Pons (tissue), 1 donor: ENCODE results near the gene RAB11FIP3.
A peak's percentile ranks its signal among the peaks of the same experiment; 100 is the strongest.
"Not testable (repeated sequence)": the region's sequence is repeated elsewhere in the genome, so short reads cannot be mapped to it uniquely, and the experiment has no call there.

Source experiments
- DNase-seq: peaks from one replicate; pipeline ENCODE4 v3.0.0-alpha.2; 2016; ENCODE audit warnings: low spot score

Gene RAB11FIP3, protein sequence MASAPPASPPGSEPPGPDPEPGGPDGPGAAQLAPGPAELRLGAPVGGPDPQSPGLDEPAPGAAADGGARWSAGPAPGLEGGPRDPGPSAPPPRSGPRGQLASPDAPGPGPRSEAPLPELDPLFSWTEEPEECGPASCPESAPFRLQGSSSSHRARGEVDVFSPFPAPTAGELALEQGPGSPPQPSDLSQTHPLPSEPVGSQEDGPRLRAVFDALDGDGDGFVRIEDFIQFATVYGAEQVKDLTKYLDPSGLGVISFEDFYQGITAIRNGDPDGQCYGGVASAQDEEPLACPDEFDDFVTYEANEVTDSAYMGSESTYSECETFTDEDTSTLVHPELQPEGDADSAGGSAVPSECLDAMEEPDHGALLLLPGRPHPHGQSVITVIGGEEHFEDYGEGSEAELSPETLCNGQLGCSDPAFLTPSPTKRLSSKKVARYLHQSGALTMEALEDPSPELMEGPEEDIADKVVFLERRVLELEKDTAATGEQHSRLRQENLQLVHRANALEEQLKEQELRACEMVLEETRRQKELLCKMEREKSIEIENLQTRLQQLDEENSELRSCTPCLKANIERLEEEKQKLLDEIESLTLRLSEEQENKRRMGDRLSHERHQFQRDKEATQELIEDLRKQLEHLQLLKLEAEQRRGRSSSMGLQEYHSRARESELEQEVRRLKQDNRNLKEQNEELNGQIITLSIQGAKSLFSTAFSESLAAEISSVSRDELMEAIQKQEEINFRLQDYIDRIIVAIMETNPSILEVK

DNA sequence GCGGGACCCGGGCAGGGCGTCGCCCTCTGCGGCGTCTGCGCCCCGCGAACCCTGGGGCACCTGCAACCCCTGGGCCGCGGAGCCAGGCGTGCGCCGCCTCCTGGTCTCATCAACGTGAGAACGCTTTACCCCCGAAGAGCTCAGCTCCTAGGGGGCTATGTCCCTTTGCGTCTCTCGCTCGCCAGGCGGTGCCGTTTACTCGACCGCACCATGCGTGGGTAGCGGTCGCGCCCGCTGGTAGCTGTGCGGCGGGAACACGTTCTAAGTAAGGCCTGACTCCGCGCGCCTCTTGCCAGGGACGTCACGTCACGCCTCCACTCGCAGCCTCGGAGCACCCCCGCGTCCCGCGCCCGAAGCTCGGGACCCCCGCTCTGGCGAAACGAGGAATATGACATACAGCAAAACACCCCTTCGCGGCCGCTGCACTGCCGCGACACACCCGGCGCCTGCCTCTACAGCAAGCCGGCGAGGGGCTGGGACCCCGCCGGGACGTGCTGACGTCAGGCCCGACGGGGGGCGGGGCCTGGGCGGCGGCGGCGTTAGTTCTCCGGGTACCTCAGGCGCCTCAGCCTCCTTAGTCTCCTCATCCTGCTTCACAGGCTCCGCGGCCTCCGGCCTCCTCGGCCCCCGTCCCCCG is at the start of gene RAB11FIP3:
RAB11FIP3 (plus strand) TSS at position 568 of the 637 bp plus-strand sequence. CDS start 358 bp downstream, outside the sequence.
- DNase-seq: peak; percentile 73

DNA sequence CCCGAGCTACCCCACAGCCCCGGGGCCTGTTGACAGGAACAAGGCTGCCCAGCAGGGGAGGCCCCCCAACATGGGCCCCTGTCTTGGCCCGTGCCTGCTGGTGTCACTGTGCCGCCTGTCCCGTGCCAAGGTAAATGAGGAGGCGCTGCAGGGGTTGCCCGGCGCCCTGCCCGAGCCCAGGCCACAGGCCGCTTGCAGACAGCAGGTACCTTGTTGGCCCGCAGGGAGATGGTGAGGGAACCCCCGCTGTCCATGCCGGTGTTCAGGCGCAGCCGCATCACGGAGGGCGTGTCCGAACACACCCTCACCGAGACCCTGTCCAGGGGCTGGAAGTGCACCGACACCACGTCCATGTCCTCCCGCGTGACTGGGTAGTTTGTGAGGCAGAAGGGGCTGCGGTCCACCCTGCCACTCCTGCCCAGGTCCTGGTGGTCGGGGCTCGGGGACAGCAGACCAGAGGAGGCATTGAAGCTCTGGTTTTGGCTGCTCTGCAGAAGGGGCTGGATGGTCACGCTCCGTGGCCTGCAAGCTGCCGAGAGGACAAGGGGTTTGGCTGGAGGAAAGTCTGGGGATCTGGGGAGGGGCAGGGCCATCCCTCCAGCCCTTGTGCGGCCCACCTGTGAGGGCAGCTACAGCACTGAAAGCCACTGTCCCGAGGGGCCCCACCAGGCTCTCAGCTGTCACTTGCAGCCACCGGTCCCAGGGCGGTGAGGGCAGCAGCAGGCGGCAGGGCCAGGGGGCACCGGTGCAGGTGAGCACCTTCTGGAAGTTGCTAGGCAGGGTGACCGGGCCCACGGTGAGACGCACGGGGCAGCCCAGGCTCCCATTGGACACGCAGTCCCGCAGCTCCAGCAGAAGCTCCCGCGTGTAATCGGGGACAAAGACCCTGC is 49.3 kb upstream of the RAB11FIP3 start:
- DNase-seq: no peak

DNA sequence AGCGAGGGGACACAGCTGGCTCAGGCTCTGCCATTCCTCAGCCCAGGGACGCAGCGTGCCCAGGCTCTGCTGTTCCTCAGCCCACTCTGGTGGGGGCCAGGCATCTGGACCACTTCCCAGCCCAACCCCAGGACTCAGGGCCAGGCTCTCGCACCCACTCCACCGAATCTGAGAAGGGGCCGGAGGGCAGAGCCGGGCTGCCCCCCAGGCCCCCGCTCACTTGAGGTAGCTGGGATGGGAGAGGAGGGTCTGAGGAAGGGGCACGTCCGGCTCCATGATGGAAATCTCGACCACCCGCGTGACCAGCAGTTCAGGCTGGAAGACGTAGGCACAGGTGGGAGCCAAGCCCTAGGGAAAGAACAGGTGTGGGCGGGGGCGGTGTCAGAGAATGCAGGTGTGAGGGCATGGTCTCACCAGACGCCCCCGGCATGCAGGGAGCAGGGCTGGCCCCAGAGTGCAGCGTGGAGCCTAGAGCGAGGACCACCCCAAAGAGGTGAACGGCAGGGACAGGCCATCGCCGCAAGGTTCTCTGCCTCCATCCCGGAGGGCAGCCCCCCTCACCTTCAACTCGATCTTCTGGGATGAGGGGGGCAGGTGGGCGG is 48.5 kb upstream of the RAB11FIP3 start:
- no peak for DNase-seq

DNA sequence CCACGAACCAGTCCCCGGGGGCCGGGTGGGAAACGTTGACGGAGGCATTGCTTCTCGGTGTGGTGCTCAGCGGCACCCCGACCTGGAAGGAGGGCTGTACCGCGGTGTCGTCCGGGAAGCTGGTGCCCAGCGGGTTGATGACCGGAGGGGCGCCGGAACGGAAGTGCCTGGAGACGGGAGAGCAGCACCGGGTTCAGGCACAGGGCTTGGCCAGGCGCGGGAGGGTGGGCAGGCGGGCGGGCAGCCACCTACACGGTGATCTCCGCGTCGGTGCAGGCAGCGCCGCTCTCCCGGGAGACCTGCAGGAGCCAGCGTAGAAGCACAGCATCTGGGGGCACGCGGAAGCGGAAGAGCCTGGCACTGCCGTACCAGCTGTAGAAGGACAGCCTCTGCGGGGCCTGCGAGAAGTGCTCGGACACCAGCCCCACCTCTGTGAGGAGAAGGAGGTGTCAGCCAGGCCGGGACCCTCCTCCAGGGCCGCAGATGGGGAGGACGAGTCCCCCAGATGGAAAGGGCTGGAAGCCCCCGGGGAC is 48.0 kb upstream of the RAB11FIP3 start:
- DNase-seq: no peak

DNA sequence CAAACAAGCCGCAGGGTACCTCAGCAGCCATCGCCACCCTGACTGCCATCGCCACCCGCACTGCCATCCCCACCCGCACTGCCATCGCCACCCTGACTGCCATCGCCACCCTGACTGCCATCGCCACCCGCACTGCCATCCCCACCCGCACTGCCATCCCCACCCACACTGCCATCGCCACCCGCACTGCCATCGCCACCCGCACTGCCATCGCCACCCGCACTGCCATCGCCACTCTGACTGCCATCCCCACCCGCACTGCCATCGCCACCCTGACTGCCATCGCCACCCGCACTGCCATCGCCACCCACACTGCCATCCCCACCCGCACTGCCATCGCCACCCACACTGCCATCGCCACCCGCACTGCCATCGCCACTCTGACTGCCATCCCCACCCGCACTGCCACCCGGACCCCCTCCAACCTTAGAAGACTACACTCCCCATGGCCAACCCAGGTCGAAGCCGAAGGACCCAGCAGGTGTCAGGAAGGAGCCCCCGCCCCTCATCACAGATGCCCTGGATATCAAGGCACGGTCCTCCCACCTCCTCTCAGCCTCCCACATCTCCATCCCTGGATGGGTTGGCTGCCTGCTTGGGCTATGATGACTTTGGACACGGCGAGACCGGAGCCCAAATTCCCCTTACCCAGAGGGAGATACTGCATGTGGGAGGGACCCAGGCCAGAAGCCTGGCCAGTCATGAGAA is 47.2 kb upstream of the RAB11FIP3 start:
- DNase-seq: not testable (repeated sequence)

DNA sequence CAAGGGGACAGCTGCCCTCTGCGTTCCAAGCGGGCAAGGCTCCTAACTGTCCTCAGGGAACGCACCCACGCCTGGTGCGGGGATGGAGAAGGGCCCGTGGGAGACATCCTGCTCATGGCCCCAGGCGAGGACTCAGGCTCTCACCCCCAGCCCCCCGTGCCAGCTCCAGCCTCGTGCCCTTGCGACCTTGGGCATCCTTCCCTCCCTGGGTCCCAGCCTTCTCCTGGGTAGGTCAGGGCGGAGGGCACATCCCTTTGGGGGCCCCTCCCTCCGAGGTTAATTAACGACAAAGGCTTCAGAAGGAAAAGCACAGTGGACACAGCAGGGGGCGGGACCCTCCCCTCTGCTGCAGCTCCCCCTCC is 46.6 kb upstream of the RAB11FIP3 start:
- DNase-seq: no peak

DNA sequence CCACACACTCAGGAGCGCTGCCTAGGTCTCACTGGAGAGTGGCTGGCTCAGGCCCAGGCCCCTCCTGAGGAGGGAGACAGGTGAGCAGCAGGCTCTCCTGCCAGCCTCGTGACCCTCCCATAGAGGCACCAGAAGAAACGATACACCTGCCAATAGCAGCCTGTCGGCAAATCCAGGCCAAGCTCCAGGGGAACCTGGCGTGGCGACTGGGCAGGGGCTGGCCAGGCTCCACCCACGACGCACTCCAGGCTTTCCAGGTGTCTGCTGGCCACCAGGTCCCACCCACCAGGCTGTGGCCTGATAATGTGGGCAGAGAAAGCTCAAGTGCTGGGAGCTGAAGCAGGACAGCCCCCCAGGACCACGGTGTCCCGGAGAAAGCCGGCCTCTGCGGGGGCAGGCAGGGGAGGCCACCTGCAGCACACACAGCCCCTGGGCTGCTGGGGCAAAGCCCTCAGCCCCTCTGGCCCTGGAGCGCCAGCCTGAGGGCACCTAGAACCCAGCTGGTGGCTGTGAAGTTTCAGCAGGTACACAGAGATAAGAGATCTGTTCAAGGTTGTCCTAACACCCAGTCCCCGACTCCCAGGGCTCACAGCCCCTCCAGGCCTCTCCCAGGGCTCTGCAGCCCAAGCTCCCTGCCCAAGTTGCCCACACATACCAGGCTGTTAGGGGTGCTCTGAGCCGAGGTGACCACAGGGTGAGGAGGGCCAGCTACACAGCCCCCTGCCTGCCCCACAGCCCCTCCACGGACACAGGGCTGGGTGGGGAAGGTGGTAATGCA is 46.1 kb upstream of the RAB11FIP3 start:
- DNase-seq: no peak

DNA sequence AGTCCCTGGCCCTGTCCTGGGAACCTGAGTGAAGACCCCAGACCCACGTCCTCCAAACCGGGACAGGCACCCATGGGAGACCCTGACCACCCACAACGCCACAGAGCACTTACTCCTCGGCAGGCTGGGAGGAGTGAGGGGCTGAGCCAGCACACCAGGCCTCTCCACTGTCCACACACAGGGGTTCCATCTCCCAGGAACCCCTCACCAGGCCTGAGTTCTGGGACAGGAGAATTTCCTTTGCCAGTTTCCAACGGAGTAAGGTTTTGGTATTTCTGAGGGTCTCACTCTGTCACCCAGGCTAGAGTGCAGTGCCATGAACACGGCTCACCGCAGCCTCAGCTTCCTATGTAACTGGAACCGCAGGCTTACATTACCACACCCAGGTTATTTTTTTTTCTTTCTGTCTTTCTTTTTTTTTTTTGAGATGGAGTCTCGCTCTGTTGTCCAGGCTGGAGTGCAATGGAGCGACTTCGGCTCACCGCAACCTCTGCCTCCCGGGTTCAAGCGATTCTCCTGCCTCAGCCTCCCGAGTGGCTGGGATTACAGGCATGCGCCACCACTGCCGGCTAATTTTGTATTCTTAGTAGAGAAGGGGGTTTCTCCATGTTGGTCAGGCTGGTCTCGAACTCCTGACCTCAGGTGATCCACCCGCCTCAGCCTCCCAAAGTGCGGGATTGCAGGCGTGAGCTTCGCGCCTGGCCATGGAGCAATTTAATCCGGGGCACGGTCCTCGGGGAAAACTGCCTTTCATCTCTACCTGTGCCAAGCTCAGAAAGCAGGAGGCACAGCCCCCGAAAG is 45.3 kb upstream of the RAB11FIP3 start:
- DNase-seq: no peak

DNA sequence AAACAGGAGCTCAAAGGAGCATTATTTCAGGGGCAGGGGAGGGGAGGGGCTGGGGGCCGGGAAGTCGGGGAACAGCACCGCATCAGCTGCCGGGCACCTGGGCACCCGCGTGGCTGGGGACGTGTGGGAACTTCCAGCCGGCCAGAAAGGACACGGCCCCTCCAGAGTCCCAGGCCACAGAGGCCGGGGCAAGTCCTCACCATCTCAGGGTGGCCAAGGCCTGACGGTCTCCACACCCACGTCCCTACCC is 44.8 kb upstream of the RAB11FIP3 start:
- DNase-seq: no peak

DNA sequence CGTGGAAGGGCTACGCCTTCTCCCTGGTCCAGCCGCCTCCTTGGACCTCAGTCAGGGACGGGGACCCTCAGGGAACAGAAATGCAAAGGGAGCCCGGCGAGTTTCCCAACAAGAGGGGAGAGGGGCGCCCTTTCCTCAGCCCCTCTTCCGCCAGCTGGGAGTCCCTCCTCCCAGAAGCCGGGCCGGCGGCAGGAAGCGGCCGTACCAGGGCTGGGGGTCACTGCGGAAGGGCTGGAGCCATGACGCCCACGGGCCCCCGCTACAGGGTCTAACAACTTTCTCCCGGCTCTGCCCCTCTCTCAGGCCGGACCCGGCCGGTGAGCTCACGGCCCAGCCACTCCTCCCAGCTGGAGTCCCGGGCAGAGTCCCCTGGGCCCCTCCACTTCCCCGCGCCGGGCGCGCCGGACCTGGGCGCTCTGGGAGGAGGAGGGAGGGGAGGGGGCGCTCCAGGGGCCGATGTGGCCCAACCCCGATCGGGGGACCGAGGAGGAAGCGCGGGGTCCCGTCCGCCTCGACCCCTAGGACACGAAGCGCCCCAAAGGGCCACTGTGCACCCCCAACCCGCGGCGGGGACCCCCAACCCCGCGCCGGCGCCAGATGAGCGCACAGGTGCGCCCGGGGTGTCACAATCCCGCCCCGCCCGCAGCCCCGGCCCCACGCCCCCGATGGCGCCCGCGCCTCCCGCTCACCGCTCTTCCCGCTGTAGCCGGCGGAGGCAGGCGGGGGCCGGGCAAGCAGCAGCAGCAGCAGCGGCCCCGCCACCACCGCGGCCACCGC is 44.2 kb upstream of the RAB11FIP3 start:
- no peak for DNase-seq

DNA sequence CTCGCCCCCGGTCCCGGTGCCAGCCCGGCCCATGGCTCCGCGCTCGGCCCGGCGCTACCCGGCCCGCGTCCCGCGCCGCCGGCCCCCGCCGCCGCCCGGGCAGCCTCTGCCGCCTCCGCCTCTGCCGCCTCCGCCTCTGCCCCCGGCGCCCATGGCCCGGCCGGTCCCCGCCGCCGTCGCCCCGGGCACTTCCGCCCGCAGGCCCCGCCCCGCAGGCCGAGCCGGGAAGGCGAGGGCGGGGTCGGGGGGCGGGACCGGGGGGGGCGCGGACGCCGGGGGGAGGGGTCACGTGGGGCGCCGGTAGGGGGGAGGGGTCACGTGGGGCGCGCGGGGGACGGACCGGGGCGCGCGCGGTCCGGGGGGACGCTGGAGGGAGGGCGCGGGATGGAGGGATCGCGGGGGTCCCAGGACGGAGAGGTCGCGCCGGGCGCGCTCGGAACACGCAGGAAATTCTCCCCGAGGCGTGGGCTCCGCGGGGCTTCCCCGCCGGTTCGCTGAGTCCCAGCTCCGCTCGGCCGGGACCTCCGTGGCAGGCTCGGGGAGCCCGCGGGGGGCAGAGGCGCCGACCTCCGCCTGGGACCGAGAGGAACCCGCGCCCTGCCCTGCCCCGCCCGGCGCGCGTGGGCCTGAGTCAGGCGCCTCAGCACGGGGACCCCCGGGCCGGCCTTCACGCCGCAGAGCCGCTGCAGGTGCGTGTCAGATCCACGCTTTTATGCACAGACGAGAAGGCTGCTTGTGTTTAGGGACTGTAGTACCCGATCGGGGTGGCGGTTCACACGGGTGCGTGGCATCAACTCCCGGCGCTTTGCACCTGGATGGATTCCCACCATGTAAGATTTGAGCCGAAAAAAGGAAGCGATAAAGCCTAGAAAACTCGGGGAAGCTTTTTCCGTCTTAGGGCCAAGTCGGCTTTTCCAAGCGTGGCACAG is 43.4 kb upstream of the RAB11FIP3 start, which contains the start of gene PGAP6:
PGAP6 (minus strand) TSS at position 190 of the 929 bp plus-strand sequence; CDS start at position 33, 157 bp downstream.
- peak; percentile 52 for DNase-seq

DNA sequence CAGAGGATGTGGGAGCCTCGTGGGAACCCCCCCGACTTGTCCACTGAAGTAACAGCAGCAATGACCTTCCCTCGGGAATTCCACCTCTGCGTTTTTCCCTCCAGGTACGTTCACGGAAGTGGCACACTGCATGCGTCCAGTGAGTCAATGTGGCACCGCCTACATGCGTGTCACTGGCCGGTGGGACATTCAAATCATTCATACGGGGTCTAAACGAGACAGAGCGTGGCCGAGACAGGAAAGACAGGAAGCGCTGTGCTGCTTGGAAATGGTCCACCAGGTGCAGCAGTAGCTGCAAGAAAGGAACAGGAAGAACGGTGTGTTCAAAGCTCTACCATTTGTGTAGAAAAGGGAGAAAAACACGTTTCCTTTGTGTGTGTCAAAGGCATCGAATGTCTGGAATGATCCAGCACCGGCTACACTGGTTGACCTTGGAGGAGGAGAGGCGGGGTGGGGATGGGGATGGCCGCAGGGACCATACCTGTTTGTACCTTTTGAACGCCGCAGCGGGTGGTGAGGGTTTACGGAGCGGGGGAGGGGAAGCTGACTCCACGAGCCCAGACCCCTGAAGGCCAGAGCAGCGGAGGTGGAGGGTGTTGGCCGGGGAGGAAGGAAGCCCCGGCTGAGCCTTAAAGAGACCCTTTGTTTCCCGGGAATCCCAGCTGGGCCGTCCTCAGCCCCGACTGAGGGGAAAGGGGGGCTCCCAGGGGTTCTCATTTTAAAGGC is 42.0 kb upstream of the RAB11FIP3 start:
- no peak for DNase-seq

DNA sequence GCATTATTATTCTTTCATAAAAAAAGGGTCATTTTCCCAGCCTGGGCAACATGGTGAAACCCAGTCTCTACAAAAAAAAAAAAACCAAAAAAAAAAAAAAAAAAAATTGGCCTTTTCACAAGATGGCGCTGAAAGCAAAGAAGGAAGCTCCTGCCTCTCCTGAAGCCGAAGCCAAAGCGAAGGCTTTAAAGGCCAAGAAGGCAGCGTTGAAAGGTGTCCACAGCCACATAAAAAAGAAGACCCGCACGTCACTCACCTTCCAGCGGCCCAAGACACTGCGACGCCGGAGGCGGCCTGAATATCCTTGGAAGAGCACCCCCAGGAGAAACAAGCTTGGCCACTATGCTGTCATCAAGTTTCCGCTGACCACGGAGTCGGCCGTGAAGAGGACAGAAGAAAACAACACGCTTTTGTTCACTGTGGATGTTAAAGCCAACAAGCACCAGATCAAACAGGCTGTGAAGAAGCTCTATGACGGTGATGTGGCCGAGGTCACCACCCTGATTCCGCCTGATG is 38.8 kb upstream of the RAB11FIP3 start:
- DNase-seq: peak; percentile 89

DNA sequence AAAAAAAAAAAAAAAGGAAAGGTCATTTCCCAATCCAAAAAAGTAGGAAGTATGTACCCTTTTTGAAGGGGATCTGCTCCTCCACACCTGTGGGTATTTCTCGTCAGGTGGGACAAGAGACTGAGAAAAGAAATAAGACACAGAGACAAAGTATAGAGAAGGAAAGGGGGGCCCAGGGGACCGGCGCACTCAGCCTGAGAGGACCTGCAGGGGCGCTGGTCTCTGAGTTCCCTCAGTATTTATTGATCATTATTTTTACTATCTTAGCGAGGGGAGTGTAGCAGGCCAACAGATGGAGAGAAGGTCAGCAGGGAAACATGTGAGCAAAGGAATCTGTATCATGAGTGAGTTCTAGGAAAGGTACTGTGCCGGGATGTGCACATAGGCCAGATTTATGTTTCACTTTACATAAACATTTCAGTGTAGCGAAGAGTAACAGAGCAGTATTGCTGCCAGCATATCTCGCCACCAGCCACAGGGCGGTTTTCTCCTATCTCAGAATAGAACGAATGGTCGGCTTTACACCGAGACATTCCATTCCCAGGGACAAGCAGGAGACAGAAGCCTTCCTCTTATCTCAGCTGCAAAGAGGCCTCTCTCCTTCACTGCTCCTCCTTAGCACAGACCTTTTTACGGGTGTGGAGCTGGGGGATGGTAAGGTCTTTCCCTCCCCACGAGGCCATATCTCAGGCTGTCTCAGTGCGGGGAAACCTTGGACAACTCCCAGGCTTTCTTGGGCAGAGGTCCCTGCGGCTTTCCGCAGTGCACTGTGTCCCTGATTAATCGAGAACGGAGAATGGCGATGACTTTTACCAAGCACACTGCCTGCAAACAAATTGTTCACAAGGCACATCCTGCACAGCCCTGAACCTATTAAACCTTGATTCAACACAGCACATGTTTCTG is 37.4 kb upstream of the RAB11FIP3 start:
- not testable (repeated sequence) for DNase-seq

DNA sequence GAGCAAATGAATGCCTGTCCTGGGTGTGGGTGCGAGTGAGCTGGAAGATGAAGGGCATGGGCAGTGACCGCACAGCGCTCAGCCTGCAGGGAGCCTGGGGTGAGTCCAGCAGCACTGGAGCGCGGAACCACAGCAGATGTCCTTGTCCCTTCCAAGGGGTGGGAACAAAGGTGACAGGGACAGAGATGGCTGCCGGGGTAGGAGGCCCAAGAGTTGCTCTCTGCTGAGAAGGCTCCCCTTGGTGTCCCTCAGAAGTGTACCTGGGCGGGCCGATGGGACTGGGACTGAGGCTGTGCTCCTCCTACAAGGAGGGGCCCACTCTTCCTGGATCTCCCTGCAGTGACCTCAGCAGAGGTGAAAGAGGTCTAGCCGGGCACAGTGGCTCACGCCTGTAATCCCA is 36.1 kb upstream of the RAB11FIP3 start:
- DNase-seq: no peak
